SK-N-SH (cell line): ENCODE results near the gene ACLY. TPM values are rescaled to one million over a fixed set of nuclear protein-coding genes. Genes with fewer than 3 reads are reported as not detected.

Experiments
- CTCF ChIA-PET: fragments of 300-600, 350-600 bp; formaldehyde crosslinking; extraction: SDS; loops from one replicate; lab custom pipeline; 2021; lab: Yijun Ruan, JAX
- POLR2A ChIA-PET: fragments of 350-600 bp; sonication (Branson Sonifier 250); formaldehyde crosslinking; extraction: SDS; loops from one replicate; lab custom pipeline; 2020; ENCODE audit warnings: antibody characterized with exemption, inconsistent platforms; lab: Yijun Ruan, JAX
- DNase-seq: peaks from one replicate; pipeline ENCODE4 v3.0.0; 2012
- H2AFZ ChIP-seq: fragments of 200-600 bp; sonication (generic); 2 replicates; pipeline ENCODE4 v1.8.1; 2016; ENCODE audit warnings: antibody characterized with exemption, mild to moderate bottlenecking, low read depth
- H3F3A ChIP-seq: fragments of 200-600 bp; sonication (generic); replicated peaks from 2 replicates; pipeline ENCODE3; 2016; ENCODE audit warnings: antibody characterized with exemption, mild to moderate bottlenecking; ENCODE audit not compliant: insufficient read depth
- H3K27ac ChIP-seq, 2 experiments: fragments of 200-500 bp in 1 of 2; fragments of 200-600 bp in 1 of 2; sonication (Bioruptor generic) in 1 of 2; sonication (generic), shearing (Covaris generic) in 1 of 2; 2 replicates each; pipeline versions ENCODE4 v1.5.1 to v1.6.1; 2014 to 2016; ENCODE audit warnings: low read depth in 2 of 2, inconsistent platforms in 1 of 2, low read length in 1 of 2, mild to moderate bottlenecking in 1 of 2, mixed read lengths in 1 of 2
- H3K27me3 ChIP-seq: fragments of 200-600 bp; sonication (generic), shearing (Covaris generic); 2 replicates; pipeline ENCODE4 v1.6.1; 2016; ENCODE audit warnings: mixed run types; ENCODE audit not compliant: insufficient read depth
- H3K36me3 ChIP-seq, 2 experiments: fragments of 200-500 bp in 1 of 2; fragments of 200-600 bp in 1 of 2; sonication (Bioruptor generic) in 1 of 2; sonication (generic) in 1 of 2; replicated peaks in 1 of 2; 2 replicates each; pipeline versions ENCODE3 to v1.5.1; 2014 to 2016; ENCODE audit warnings: low read length in 1 of 2, mild to moderate bottlenecking in 1 of 2; ENCODE audit not compliant: insufficient read depth in 2 of 2, control insufficient read depth in 1 of 2
- H3K4me1 ChIP-seq, 2 experiments: fragments of 200-500 bp in 1 of 2; fragments of 200-600 bp in 1 of 2; sonication (Bioruptor generic) in 1 of 2; sonication (generic), shearing (Covaris generic) in 1 of 2; 2 replicates each; pipeline versions ENCODE4 v1.5.1 to v1.6.1; 2014 to 2016; ENCODE audit warnings: low read depth in 1 of 2, low read length in 1 of 2, mixed run types in 1 of 2; ENCODE audit not compliant: insufficient read depth in 2 of 2, control insufficient read depth in 1 of 2
- H3K4me2 ChIP-seq: fragments of 200-600 bp; sonication (generic), shearing (Covaris generic); 2 replicates; pipeline ENCODE4 v1.6.1; 2017; ENCODE audit warnings: mixed run types
- H3K4me3 ChIP-seq, 2 experiments: fragments of 200-500 bp in 1 of 2; fragments of 200-600 bp in 1 of 2; sonication (Bioruptor generic) in 1 of 2; sonication (generic), shearing (Covaris generic) in 1 of 2; 2 replicates each; pipeline versions ENCODE4 v1.5.1 to v1.8.1; 2014 to 2016; ENCODE audit warnings: low read depth in 2 of 2, inconsistent platforms in 1 of 2, low read length in 1 of 2, mild to moderate bottlenecking in 1 of 2, mixed read lengths in 1 of 2, moderate library complexity in 1 of 2
- H3K79me2 ChIP-seq: fragments of 200-600 bp; sonication (generic); 2 replicates; pipeline ENCODE4 v1.8.1; 2017; ENCODE audit warnings: mild to moderate bottlenecking; ENCODE audit not compliant: insufficient read depth
- H3K9ac ChIP-seq: fragments of 200-600 bp; sonication (generic); 2 replicates; pipeline ENCODE4 v1.6.1; 2017; ENCODE audit warnings: mixed run types
- H3K9me2 ChIP-seq: fragments of 200-600 bp; sonication (generic); 2 replicates; pipeline ENCODE4 v1.6.1; 2017; ENCODE audit warnings: mixed run types
- H3K9me3 ChIP-seq: fragments of 200-600 bp; sonication (generic); 2 replicates; pipeline ENCODE4 v1.6.1; 2017; ENCODE audit warnings: mixed run types, mild to moderate bottlenecking, moderate library complexity
- H4K20me1 ChIP-seq: fragments of 200-600 bp; sonication (generic); 2 replicates; pipeline ENCODE4 v1.6.1; 2017; ENCODE audit warnings: mild to moderate bottlenecking, mixed run types; ENCODE audit not compliant: insufficient read depth
- CHD2 ChIP-seq: fragments of 150-350 bp; IDR thresholded peaks from 2 replicates; pipeline ENCODE4 v1.6.1; 2018; ENCODE audit warnings: low read length; ENCODE audit not compliant: partially characterized antibody
- CTCF ChIP-seq: fragments of 200-600 bp; sonication (generic); IDR thresholded peaks from 2 replicates; pipeline ENCODE4 v1.6.1; 2017; ENCODE audit warnings: antibody characterized with exemption, mild to moderate bottlenecking, moderate library complexity
- ELF1 ChIP-seq: IDR thresholded peaks from 2 replicates; pipeline ENCODE4 v1.4.0; 2012
- EZH2phosphoT487 ChIP-seq: fragments of 200-600 bp; sonication (generic); IDR thresholded peaks from 2 replicates; pipeline ENCODE4 v1.6.1; 2017; ENCODE audit warnings: low read depth, mixed run types, mild to moderate bottlenecking, antibody characterized with exemption, moderate library complexity, borderline replicate concordance
- FOXM1 ChIP-seq: IDR thresholded peaks from 2 replicates; pipeline ENCODE4 v1.4.0; 2012; ENCODE audit warnings: low read depth, mild to moderate bottlenecking
- GATA2 ChIP-seq: sonication (generic); formaldehyde crosslinking; IDR thresholded peaks from 2 replicates; pipeline ENCODE4 v1.5.0; 2020; ENCODE audit warnings: mild to moderate bottlenecking, missing genetic modification reagents
- MXI1 ChIP-seq: IDR thresholded peaks from 2 replicates; pipeline ENCODE4 v1.6.1; 2012; ENCODE audit warnings: mild to moderate bottlenecking, low read depth, low read length, improper control_type of control experiment
- NRF1 ChIP-seq: IDR thresholded peaks from 2 replicates; pipeline ENCODE4 v1.6.1; 2012; ENCODE audit warnings: low read depth, mild to moderate bottlenecking, low read length
- POLR2AphosphoS5 ChIP-seq: IDR thresholded peaks from 2 replicates; pipeline ENCODE4 v1.6.1; 2012; ENCODE audit warnings: low read depth, low read length
- RFX5 ChIP-seq: IDR thresholded peaks from 2 replicates; pipeline ENCODE4 v1.6.1; 2012; ENCODE audit warnings: mild to moderate bottlenecking, improper control_type of control experiment, low read length
- TAF1 ChIP-seq: IDR thresholded peaks from 2 replicates; pipeline ENCODE4 v1.6.1; 2012; ENCODE audit warnings: low read depth, mild to moderate bottlenecking, low read length, moderate library complexity, borderline replicate concordance
- YY1 ChIP-seq: IDR thresholded peaks from 2 replicates; pipeline ENCODE4 v1.4.0; 2012; ENCODE audit warnings: low read depth, mild to moderate bottlenecking
- WGBS: methylation state at CpG from one replicate; pipeline ENCODE4 v1.1.6; 2017; ENCODE audit warnings: low lambda C conversion rate; 5-methylcytosine and 5-hydroxymethylcytosine counted together
- polyA plus RNA-seq, 3 experiments: library from polyadenylated mRNA; depleted of rRNA; stranded (reverse); fragments of >200 nt; gene quantifications; 2 replicates each; pipeline ENCODE4 v1.2.3, GENCODE V29; 2012
- TF ChIP-seq, protein P1 (sequence below): IDR thresholded peaks from 2 replicates; pipeline ENCODE4 v1.4.0; 2012; ENCODE audit warnings: low read depth, borderline replicate concordance
- TF ChIP-seq, protein P2 (sequence below): IDR thresholded peaks from 2 replicates; pipeline ENCODE4 v1.4.0; 2012; ENCODE audit warnings: low read depth

ACLY gene
- polyA plus RNA-seq, 1 of the 3 experiments (the other 2 are of a cell fraction): 163 TPM

- POLR2A ChIA-PET: interaction anchor here (3.3 kb wide), 1 partner anchor 11 kb away, joined by 21 read pairs; the partner anchor contains the start of gene ODAD4
- no peak overlapping the region for H3K4me3 ChIP-seq
- no peak overlapping the region for H3K9ac ChIP-seq
- CTCF ChIA-PET: interaction anchor here (1.0 to 1.2 kb wide), 3 partner anchors 17 to 40 kb away, joined by 3 to 6 read pairs (median 3); no protein-coding TSS in a partner anchor
- no peak for DNase-seq
- peaks cover 10% of the 10 kb centered on the region for H3F3A ChIP-seq
- TF ChIP-seq ELF1: no peak
- no peak for TF ChIP-seq YY1
- TF ChIP-seq GATA2 (CRISPR knock-in tag): no peak
- no peak for TF ChIP-seq RFX5
- TF ChIP-seq, protein P1, sequence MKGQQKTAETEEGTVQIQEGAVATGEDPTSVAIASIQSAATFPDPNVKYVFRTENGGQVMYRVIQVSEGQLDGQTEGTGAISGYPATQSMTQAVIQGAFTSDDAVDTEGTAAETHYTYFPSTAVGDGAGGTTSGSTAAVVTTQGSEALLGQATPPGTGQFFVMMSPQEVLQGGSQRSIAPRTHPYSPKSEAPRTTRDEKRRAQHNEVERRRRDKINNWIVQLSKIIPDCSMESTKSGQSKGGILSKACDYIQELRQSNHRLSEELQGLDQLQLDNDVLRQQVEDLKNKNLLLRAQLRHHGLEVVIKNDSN: no peak
- no peak for TF ChIP-seq CTCF
- H3K79me2 ChIP-seq: peaks cover 38% of the 10 kb centered on the region
- H2AFZ ChIP-seq: peak overlapping the region; percentile 96; the same call in 1 of the 2 replicates
- peaks cover 0 to 7% of the 10 kb centered on the region in 2 experiments for H3K36me3 ChIP-seq
- peak overlapping the region; percentile 89; the same call in 1 of the 2 replicates for H3K4me2 ChIP-seq
- no peaks in the 10 kb centered on the region for H3K9me2 ChIP-seq
- no peaks in the 10 kb centered on the region for H3K9me3 ChIP-seq
- peaks cover 27% of the 10 kb centered on the region for H4K20me1 ChIP-seq
- H3K27me3 ChIP-seq: no peaks in the 10 kb centered on the region
- 89% methylated on average over 3 of the region's 7 CpGs for WGBS
- H3K27ac ChIP-seq: peak overlapping the region; percentile 60 to 82; a peak in 2 of 4 replicates
- peaks cover 16 to 25% of the 10 kb centered on the region in 2 experiments; a peak in 2 of 4 replicates for H3K4me1 ChIP-seq
Measured at GRCh38 chr17:41919840-41920579, 1.3 kb upstream of the ACLY start.

GRCh38 chr17:41919165-41919817, 540 bp upstream of the ACLY start:
- Histone ChIP-seq H3K4me2 (peak overlapping the region; percentile 89; the same call in 1 of the 2 replicates), H3K36me3 (peaks cover 0 to 7% of the 10 kb centered on the region in 2 experiments), H3K27me3 (no peaks in the 10 kb centered on the region), H3K9me2 (no peaks in the 10 kb centered on the region), H3K9me3 (no peaks in the 10 kb centered on the region), H3K9ac (peak overlapping the region; percentile 52; the same call in 1 of the 2 replicates), H4K20me1 (peaks cover 35% of the 10 kb centered on the region), H3K27ac (peak overlapping the region; percentile 60 to 82; a peak in 3 of 4 replicates), H3K4me1 (peaks cover 20 to 30% of the 10 kb centered on the region in 2 experiments; a peak in 2 of 4 replicates), H2AFZ (peak overlapping the region; percentile 96; the same call in 1 of the 2 replicates), H3K4me3 (peak overlapping the region in 1 of 2 experiments; percentile 82; a peak in 3 of 4 replicates), H3K79me2 (peaks cover 45% of the 10 kb centered on the region), H3F3A (peaks cover 10% of the 10 kb centered on the region)
- ChIA-PET POLR2A (interaction anchor here (1.1 to 3.3 kb wide), 5 partner anchors 11 to 49 kb away, joined by 3 to 21 read pairs (median 9); partner anchors contain the start of gene ODAD4), CTCF (interaction anchor here (0.9 to 2.8 kb wide), 5 partner anchors 11 to 40 kb away, joined by 3 to 21 read pairs (median 5); no protein-coding TSS in a partner anchor)
- no peak for DNase-seq
- no peak for TF ChIP-seq YY1
- TF ChIP-seq, protein P2, sequence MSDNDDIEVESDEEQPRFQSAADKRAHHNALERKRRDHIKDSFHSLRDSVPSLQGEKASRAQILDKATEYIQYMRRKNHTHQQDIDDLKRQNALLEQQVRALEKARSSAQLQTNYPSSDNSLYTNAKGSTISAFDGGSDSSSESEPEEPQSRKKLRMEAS: peak; percentile 87
- no peak for TF ChIP-seq EZH2phosphoT487
- TF ChIP-seq POLR2AphosphoS5: no peak
- TF ChIP-seq CTCF: no peak
- TF ChIP-seq NRF1: no peak
- TF ChIP-seq ELF1: no peak
- peak; percentile 60; the same call in 1 of the 2 replicates for TF ChIP-seq MXI1
- no peak for TF ChIP-seq TAF1
- TF ChIP-seq CHD2: no peak
- TF ChIP-seq FOXM1: no peak
- TF ChIP-seq RFX5: no peak
- no peak for TF ChIP-seq GATA2 (CRISPR knock-in tag)
- WGBS: 40% methylated on average over 15 of the region's 33 CpGs
